ENCODE results near the gene HIP1R.

DNA sequence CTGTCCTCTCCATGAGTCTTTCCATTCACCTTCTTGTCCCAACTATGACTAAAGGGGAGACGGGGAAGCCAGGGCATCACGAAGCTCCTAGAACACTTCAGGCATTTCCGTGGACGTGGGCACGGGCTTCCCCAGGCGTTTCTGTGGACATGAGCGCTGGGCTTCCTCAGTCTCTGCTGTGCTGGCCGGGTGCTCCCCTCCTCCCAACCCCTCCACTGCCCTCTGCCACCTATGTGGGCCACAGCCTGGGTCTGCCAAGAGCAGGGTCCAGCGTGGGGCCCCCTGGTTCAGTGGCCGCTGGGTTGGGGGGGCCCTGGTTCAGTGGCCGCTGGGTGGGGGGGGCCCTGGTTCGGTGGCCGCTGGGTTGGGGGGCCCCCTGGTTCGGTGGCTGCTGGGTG lies 14.8 kb downstream of the HIP1R start:
- TF ChIP-seq POLR2A (IDR thresholded peaks at IDR 0.05; ENCODE audit: low read length) = no peak
- no peak for TF ChIP-seq GATA1 (IDR thresholded peaks at IDR 0.05; ENCODE audit: low read depth, low read length)

All from erythroblast (primary cell).